Ectodermal cell (in vitro differentiated cells): ENCODE measurements around the gene TTC27.

Experiments
- H3K27ac ChIP-seq: 2 replicates; pipeline ENCODE4 v1.7.0; 2013; ENCODE audit warnings: mild to moderate bottlenecking, low read depth, low read length; ENCODE audit not compliant: insufficient read depth, poor library complexity, severe bottlenecking
- H3K27me3 ChIP-seq: 2 replicates; pipeline ENCODE4 v1.7.0; 2013; ENCODE audit warnings: mild to moderate bottlenecking, low read length; ENCODE audit not compliant: insufficient read depth, control insufficient read depth, poor library complexity, severe bottlenecking
- H3K36me3 ChIP-seq: one replicate; pipeline ENCODE4 v1.7.0; 2013; ENCODE audit warnings: low read length; ENCODE audit not compliant: control insufficient read depth, insufficient read depth
- H3K4me1 ChIP-seq: one replicate; pipeline ENCODE4 v1.7.0; 2013; ENCODE audit warnings: low read length; ENCODE audit not compliant: control insufficient read depth, insufficient read depth
- H3K4me3 ChIP-seq: 2 replicates; pipeline ENCODE4 v1.7.0; 2013; ENCODE audit warnings: low read depth, low read length, control low read depth; ENCODE audit not compliant: insufficient read depth
- H3K9me3 ChIP-seq: 2 replicates; pipeline ENCODE4 v1.7.0; 2013; ENCODE audit warnings: mild to moderate bottlenecking, low read length, moderate library complexity; ENCODE audit not compliant: control insufficient read depth
- WGBS, 2 experiments: methylation state at CpG; one replicate each; pipeline ENCODE4 v1.1.7; 2013; ENCODE audit warnings: missing lambda C conversion rate in 2 of 2; 5-methylcytosine and 5-hydroxymethylcytosine counted together

Gene TTC27

DNA sequence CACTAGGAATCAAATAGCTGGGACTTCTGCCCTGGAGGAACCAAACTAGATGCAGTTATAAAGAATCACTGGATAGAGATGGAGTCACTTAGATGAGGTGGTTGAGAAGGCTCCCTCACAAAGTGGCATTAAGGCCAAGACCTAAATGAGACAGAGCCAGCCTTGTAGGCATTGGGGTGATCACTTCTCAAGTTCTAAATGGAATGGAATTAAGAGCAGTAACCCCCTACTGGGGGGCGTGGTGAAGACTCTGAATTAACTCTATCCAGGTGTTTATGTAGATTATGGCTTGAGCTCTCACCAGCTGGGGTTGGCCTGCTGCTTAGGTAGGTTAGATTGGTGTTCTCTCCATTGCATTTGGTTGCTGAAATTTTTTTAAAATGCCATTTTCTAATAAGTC, 71.3 kb downstream of the TTC27 start:
- H3K4me1 ChIP-seq, result no peaks in the 10 kb centered on the region
- H3K27ac ChIP-seq, result no peak overlapping the region
- no peaks in the 10 kb centered on the region for H3K9me3 ChIP-seq
- H3K36me3 ChIP-seq, result no peaks in the 10 kb centered on the region
- H3K27me3 ChIP-seq, result no peaks in the 10 kb centered on the region
- no peak overlapping the region for H3K4me3 ChIP-seq
- WGBS, 2 experiments, result 77 to 87% methylated on average over 1 of the region's 1 CpG

DNA sequence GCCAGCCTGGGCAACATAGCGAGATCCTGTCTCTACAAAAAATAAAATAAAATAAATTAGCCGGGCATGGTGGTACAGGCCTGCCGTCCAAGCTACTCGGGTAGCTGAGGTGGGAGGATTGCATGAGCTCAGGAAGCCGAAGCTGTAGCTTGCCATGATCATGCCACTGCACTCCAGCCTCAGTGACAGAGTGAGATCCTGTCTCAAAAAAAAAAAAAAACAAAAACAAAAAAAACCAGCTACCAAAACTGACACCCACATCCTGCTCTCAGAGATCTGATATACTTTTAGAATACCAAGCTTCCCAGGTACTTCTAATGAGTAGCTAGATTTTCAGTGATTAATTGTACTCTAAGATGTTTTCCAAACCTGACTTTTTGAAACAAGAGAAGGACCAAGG, 74.0 kb downstream of the TTC27 start:
- H3K36me3 ChIP-seq, result no peaks in the 10 kb centered on the region
- H3K27ac ChIP-seq, result no peak overlapping the region
- H3K9me3 ChIP-seq, result no peaks in the 10 kb centered on the region
- H3K27me3 ChIP-seq, result no peaks in the 10 kb centered on the region
- WGBS, 2 experiments, result 93 to 95% methylated on average over 5 of the region's 5 CpGs
- no peak overlapping the region for H3K4me3 ChIP-seq
- no peaks in the 10 kb centered on the region for H3K4me1 ChIP-seq

DNA sequence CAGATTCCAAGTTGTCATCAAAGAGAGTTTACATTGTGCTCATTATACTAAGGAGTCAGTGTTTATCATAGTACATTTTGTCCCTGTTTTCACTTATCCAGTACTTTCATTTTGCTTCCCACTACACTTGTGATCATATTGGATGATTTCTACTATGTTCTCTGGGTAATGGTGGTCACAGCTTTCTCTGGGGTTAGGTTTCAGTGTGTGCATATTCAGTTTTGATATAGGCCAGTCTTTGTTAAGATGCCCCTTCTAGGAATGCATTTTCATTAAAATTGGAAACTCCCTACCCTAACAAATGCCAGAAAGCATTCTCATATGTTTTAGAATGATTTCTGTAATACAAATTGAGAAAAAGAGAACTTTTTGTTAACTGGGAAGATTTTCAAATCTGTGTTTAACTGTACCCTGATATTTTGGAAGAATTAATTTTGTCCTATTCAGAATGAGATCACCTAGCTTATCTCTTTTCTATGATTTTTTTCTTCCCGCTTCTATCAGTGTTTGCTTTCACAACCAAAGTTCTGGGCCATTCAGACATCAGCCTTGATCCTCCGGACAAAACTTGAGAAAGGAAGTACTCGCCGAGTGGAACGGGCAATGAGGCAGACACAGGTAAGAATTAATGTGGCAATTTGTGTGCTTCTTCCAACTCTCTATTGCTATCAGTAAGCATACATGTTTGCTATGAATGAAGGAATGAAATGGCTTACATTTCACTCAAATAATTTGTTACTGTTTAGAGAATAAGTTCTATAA, 74.6 kb downstream of the TTC27 start:
- 88 to 89% methylated on average over 5 of the region's 5 CpGs for WGBS, 2 experiments
- no peaks in the 10 kb centered on the region for H3K36me3 ChIP-seq
- no peaks in the 10 kb centered on the region for H3K4me1 ChIP-seq
- no peak overlapping the region for H3K27ac ChIP-seq
- no peaks in the 10 kb centered on the region for H3K9me3 ChIP-seq
- no peak overlapping the region for H3K4me3 ChIP-seq
- no peaks in the 10 kb centered on the region for H3K27me3 ChIP-seq

DNA sequence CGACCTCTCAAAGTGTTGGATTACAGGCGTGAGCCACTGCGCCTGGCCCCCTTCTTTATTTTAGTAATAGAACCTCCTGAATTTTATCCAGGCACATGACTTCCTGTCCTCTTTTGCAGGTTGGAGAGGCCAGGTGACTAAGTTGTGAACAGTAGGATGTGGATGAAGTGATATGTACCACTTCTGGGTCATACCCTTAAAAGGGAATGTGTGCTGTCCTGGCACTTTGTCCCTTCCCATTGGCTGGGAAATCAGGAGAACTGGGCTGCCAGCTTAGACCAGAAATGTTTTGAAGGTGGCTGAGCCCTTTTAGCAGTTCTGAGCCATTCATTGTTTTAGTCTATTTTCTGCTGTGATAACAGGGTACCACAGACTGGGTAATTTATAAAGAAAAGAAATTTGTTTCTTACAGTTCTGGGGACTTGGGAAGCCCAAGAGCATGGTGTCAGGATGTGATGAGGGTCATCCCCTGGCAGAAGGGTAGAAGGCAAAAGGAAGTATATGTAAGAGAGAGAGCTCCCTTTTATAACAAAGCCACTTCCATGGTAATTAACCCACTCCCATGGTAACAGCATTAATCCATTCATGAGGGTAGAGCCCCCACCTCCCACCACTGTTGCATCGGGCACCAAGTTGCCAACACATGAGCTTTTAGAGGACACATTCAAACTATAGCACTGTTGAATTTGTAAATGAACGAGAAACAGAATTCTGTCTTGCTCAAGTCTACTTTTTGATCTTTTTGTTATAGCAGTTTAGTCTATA, 79.1 kb downstream of the TTC27 start:
- Histone ChIP-seq H3K27me3 (no peaks in the 10 kb centered on the region), H3K36me3 (no peaks in the 10 kb centered on the region), H3K9me3 (no peaks in the 10 kb centered on the region), H3K4me3 (no peak overlapping the region), H3K4me1 (no peaks in the 10 kb centered on the region), H3K27ac (no peak overlapping the region)
- 84 to 85% methylated on average over 4 to 5 of the region's 5 CpGs for WGBS, 2 experiments

DNA sequence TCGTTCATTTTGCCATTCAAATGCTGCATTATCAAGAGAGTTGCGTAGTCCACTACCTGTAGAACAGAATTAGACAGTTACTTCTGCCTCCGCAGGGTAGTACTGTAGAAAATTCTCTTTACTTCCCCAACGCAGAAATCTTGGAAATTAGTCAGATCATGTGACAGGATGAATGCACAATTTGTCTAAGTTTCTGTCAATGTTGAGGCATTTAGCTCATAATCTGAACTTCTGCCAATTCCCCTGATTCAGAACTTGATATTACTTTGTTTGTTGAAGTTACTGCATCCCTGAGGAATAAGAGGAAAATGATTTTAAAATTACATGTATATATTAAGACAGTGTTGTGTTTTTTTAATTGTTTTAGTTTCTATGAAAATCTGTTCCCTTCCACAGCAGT, 83.4 kb downstream of the TTC27 start:
- no peak overlapping the region for H3K27ac ChIP-seq
- H3K9me3 ChIP-seq, result no peaks in the 10 kb centered on the region
- no peaks in the 10 kb centered on the region for H3K36me3 ChIP-seq
- no peak overlapping the region for H3K4me3 ChIP-seq
- WGBS, 2 experiments, result 82 to 86% methylated on average over 4 of the region's 4 CpGs
- no peaks in the 10 kb centered on the region for H3K27me3 ChIP-seq
- no peaks in the 10 kb centered on the region for H3K4me1 ChIP-seq

DNA sequence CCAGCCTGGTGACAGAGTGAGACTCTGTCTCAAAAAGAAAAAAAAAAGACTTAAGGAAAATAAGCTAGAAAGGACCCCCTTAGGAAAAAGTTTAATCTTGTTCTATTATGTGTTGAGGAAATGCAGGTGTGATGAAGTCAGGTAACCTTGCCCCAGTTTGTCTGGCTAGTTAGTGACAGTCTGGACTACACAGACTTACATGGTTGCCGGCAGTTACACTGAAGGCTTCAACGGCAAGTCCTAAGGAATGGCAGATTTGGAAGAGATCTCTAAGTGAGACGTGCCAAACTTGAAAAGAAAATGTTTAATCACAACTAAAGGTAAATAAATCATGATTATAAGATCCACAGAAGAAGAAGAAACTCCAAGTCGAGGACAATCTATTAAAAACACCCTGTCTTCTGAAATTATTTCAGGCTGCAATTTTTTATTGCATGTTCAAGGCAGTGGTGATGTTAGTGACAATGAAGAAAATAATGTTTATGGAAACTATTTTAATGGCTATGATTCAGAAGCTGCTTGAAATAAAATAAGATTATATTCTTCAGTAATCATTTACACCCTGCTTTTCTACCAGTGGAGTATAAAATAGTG, 84.2 kb downstream of the TTC27 start:
- WGBS, 2 experiments, result 47 to 71% methylated on average over 2 to 4 of the region's 4 CpGs
- H3K27me3 ChIP-seq, result no peaks in the 10 kb centered on the region
- H3K4me1 ChIP-seq, result no peaks in the 10 kb centered on the region
- no peaks in the 10 kb centered on the region for H3K9me3 ChIP-seq
- no peak overlapping the region for H3K4me3 ChIP-seq
- no peaks in the 10 kb centered on the region for H3K36me3 ChIP-seq
- H3K27ac ChIP-seq, result no peak overlapping the region

DNA sequence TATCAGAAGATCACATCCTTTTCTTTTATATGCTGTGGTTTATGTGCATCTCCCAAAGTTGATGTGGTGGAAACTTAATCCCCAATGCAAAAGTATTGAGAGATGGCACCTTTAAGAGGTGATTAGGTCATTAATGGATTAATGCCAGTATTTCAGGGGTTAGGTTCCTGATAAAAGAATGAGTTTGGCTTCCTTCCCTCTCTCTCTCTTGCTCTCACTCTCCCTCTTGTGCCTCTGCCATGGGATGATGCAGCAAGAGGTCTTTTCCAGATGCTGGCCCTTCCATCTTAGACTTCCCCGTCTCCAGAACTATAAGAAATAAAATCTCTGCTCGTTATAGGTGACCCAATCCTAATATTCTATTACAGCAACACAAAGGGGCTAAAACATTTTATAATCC, 85.0 kb downstream of the TTC27 start:
- H3K9me3 ChIP-seq, result no peaks in the 10 kb centered on the region
- no peaks in the 10 kb centered on the region for H3K4me1 ChIP-seq
- H3K36me3 ChIP-seq, result no peaks in the 10 kb centered on the region
- H3K27me3 ChIP-seq, result no peaks in the 10 kb centered on the region
- no peak overlapping the region for H3K4me3 ChIP-seq
- H3K27ac ChIP-seq, result no peak overlapping the region
- WGBS, 2 experiments, result 93 to 96% methylated on average over 2 of the region's 2 CpGs

DNA sequence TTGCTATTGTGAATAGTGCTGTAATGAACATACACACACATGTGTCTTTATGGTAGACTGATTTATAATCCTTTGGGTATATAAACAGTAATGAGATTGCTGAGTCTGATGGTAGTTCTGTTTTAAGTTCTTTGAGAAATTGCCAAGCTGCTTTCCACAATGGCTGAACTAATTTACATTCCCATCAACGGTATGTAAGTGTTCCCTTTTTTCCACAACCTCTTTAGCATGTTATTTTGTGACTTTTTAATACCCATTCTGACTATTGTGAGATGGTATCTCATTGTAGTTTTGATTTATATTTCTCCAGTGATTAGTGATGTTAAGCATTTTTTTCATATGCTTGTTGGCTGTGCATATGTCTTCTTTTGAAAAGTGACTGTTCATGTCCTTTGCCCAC, 86.7 kb downstream of the TTC27 start:
- Histone ChIP-seq H3K4me3 (no peak overlapping the region), H3K27me3 (no peaks in the 10 kb centered on the region), H3K27ac (no peak overlapping the region), H3K36me3 (no peaks in the 10 kb centered on the region), H3K4me1 (no peaks in the 10 kb centered on the region), H3K9me3 (no peaks in the 10 kb centered on the region)
- WGBS, 2 experiments, result 100% methylated on average over 1 of the region's 1 CpG; no CpG with 5 or more reads in 1 of the 2 experiments

DNA sequence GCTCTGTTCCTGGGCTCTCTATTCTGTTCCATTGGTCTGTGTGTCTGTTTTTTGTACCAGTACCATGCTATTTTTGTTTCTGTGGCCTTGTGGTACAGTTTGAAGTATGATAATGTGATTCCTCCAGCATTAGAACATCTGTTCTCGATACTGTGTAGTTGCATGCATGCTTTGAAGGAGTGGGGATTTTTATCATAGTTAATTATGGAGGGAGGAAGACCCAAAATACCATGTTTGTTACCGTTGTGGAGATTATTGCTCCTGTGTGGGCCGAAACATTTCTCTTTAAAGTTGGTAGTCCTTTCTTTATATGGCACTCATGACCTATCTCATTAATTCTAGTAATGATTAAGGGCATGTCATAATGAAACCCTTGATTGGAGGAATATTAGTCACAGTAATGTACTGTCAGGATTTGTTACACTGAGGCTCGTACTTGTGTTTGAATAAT, 87.6 kb downstream of the TTC27 start:
- H3K4me3 ChIP-seq, result no peak overlapping the region
- no peaks in the 10 kb centered on the region for H3K9me3 ChIP-seq
- no peak overlapping the region for H3K27ac ChIP-seq
- H3K36me3 ChIP-seq, result no peaks in the 10 kb centered on the region
- H3K4me1 ChIP-seq, result no peaks in the 10 kb centered on the region
- 94 to 96% methylated on average over 3 to 4 of the region's 4 CpGs for WGBS, 2 experiments
- H3K27me3 ChIP-seq, result no peaks in the 10 kb centered on the region

DNA sequence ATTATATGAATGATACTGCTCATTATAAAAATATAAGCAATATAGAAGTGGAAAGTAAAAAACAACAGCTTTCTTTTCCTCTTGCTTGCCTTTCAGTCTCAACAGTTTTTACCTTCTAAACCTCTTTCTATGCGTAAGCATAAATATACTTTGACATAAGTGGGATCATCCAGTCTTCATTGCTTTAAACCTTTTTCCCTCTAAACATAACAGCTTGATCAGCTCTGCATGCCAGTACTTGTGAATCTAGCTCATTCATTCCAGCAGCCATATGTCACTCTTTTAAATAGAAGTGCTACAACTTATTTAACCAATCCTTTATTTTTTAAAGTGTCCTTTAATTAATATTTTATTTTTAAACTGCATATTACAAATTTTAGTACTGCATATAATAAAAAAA, 88.1 kb downstream of the TTC27 start:
- Histone ChIP-seq H3K4me1 (no peaks in the 10 kb centered on the region), H3K9me3 (no peaks in the 10 kb centered on the region), H3K36me3 (no peaks in the 10 kb centered on the region), H3K4me3 (no peak overlapping the region), H3K27me3 (no peaks in the 10 kb centered on the region), H3K27ac (no peak overlapping the region)
- 92 to 98% methylated on average over 1 of the region's 1 CpG for WGBS, 2 experiments
